Muscle of arm (tissue), 12 donors: ENCODE results near the gene BDNF. TPM values are rescaled to one million over a fixed set of nuclear protein-coding genes. Genes with fewer than 3 reads are reported as not detected.
"Not testable (repeated sequence)": the region's sequence is repeated elsewhere in the genome, so short reads cannot be mapped to it uniquely, and the experiment has no call there.

ENCODE experiments used
- DNase-seq: peaks from one replicate; pipeline ENCODE4 v3.0.0-alpha.2; 2013
- polyA plus RNA-seq, 12 donors: library from polyadenylated mRNA; unstranded; fragments of 120-200 nt; gene quantifications; one replicate each; pipeline ENCODE4 v1.2.1, GENCODE V29; 2013; ENCODE audit not compliant: insufficient read length in 12 of 12

BDNF gene
- polyA plus RNA-seq, 12 donors: 0.79 to 1.8 (median 1.4) TPM; not detected in 2

DNA sequence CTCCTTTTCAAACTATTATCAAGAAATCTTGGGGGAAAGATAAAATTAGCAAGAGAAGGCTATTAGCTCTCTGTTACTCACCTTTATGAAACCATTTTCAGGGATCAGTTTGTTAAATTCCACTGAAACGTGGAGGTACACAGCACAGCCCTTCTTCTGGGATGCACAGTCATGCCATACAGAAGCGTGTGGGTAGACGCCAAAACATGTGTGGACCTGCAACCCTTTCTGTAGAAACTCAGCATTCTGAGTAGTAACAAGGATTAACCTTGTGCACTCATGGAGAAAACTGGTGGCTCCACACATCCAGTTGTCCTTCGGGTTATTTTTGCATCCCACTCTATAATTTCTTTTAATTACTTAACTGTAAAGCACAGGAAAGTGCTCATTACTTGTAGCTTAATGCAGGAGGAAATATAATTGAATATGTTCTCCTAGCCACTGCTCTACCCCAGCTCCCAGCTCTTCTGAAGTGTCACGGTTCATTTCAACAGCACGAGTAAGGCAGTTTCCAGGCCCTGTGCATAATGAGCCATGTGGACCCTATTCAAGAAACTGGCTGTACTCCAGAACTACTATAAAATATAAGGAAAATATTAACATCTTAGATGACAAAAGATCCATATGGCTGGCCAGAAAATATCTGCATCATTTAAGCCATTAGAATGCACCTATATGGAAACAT lies 26.1 kb downstream of the BDNF start:
- no peak for DNase-seq

- DNase-seq: no peak
Measured at GRCh38 chr11:27672836-27673464, 27.3 kb downstream of the BDNF start.

- not testable (repeated sequence) for DNase-seq
Measured at GRCh38 chr11:27665508-27666101, 34.6 kb downstream of the BDNF start.

DNA sequence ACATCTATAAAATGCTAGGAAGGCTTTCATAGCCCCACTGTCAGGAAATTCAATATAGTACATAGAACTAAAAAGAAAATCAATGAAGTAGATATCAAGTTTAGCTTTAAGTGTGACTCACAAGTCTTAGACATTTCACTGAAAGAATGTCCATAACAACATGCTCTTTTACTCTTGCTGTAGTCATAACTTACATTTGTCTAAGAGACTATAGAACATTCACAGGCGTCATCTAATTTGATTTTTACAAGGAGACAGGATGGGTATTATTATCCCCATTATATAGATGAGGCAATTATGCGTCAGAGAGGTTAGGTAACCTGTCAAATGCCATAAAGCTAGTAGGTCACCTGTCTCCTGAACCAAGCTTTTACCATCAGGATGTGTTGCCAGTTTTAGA lies 36.9 kb downstream of the BDNF start:
- no peak for DNase-seq

DNA sequence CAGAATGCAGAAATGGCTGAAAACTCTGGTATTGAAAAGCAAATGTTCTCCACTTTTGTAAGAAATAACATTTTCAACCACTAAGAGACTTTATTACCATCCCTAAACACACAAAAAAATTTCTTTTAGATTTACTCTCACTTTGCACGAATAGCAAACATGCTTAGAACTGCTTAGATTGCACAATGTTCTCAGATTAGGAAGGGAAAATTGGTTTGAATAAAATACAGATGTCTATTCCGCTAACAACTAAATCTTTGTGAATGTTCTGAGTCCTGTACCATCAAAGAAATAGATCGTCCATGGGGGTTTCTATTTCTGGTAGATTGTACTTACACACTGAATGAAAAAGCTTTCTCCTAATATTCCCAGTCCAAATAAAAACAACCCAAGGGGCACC lies 40.1 kb downstream of the BDNF start:
- DNase-seq: no peak

DNA sequence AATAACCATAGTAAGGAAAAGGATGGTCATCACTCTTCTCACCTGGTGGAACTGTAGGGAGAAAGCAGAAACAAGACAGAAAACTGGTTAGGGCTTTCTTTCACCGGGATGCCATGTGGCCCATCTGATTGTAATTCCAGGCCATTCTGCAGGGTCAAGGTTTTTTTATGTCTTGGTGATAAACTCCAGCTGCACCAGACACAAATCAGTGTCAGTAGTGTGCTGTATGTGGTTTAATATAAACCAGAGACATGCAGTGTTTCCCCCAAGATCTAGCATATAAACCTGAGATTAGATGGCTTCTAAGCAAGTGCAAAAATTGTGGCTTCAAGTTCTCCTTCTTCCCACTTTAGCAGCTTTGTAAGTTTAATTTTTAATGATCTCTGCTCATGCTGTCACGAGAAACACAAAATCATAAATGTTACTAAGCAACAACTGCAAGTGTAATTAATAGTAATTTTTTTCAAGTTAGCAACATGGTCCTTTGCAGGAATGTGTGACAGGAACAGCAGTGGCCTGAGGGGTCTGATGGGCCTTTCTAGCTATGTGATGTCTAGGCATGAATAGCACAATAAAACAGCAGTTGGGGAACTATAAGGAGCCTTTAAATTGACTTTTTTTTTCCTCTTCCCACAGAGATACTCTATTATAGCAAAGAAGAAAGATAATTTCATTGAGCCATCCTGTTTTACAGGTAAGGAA lies 41.6 kb downstream of the BDNF start:
- no peak for DNase-seq

- DNase-seq: no peak
Measured at GRCh38 chr11:27656806-27657483, 43.3 kb downstream of the BDNF start.

GRCh38 chr11:27656320-27656719 lies 43.9 kb downstream of the BDNF start:
- DNase-seq: no peak

GRCh38 chr11:27653990-27654758 lies 46.1 kb downstream of the BDNF start:
- no peak for DNase-seq

- DNase-seq: no peak
Measured at GRCh38 chr11:27651711-27652110, 48.5 kb downstream of the BDNF start.

DNA sequence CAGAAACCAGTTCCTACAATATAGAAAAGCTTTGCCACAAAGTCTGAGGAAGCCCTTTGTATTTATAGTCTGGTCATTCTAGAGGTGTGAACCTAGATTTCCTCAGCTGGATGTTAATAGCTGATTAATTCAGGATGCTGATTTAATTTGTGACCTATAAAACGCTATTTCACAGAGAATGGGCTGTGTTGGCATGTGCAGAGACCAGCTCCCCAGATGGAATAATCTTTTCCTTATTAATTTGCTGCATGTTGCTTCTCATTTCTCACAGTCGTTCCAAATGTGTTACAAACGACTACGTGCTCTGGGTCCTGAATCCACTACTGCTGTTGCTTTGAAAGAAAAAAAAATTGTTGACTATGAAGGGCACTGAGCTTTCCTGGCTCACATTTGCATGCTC lies 49.3 kb downstream of the BDNF start:
- DNase-seq: no peak

- no peak for DNase-seq
Measured at GRCh38 chr11:27649800-27650199, 50.5 kb downstream of the BDNF start.

DNA sequence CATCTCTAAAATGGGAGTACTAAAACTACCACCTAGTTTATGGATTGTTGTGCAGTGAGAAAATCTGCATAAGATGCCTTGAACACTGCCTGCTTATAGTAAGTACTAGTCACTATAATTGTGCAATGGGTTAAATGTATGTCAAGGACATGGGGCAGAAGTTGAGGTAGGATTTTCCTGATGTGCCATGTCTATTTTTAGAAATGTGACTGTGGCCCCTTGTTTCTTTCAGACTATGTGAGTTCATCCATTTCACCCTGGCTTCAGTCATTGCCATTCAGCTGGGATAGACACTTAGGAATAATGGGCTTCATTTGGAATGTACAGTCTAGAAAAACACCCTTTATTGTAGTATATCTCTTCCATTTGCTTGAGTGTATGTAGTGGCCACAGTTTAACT lies 51.4 kb downstream of the BDNF start:
- DNase-seq: no peak

GRCh38 chr11:27646051-27646818 lies 54.0 kb downstream of the BDNF start:
- DNase-seq: peak; percentile 7

DNA sequence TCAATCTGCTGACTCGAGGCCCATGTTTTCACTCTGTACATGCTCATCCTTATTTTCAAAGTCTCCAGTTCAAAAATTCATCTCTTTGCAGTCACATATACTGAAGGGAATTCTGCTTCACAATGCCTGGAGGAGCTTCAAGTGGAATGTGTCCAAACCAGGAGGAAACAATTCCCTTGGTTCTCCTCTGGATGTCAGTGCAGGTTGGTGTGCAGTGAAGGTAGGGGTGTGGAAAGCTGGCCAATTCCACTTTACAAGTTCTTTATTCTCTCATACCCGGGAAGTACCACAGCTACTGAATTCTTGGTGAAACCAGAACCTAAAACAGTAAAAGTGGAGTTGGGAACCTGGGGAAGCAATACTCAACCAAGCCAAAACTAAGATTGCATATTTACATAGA lies 57.3 kb downstream of the BDNF start:
- DNase-seq: no peak

DNA sequence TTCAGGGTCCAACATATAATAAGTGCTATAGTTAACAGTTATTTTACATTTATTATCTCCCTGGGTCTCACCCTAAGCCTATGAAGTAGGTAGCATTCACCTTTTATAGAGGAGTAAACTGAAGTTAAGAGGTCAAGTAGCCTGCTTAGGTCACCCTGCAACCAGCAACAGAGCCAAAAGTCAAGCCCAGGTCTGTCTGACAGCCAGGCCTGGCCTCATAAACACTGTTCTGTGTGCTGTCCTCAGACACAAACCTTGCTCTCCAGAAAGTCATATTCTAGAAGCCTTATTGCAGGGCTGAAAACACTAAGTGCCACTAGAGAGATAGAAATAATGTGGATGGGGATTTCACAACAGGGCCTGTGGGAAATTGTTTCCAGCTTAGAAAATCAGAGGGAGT lies 59.3 kb downstream of the BDNF start:
- DNase-seq: no peak

DNA sequence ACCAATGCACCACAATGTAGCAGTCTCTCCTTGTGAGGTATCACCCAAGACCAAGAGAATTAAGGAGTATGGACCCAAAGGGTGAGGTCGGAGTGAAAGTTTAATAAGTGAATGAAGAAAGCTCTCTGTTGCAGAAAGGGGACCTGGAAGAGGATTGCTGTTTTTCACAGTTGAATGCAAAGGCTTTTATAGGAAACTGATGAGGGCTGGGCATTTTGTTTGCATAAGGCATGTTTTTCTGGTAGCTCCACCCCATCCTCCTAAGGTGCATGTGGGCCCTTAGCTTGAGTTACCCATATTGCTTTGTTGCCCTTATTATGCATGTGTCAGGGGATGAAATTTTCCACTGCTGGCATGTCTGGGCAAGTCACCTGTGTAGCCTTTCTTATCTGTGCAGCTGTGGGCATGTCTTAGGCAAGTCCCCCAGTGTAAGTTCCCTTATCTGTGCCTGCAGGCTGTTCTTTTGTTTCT lies 64.7 kb downstream of the BDNF start:
- no peak for DNase-seq

DNA sequence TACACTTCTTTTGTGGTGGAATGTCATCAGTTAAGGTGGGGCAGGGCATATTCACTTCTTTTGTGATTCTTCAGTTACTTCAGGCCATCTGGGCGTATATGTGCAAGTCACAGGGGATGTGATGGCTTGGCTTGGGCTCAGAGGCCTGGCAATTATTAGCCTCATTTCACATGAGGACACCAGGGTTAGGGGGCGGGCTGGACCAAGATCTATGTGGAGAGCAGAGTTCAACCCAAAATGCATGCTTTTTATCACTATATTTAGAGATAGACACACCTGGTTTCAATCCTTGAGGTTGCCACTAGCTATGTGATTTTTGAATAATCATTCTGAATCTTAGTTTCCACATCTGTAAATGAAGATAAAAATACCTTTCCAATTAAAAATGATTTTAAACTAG lies 65.5 kb downstream of the BDNF start:
- DNase-seq: not testable (repeated sequence)

DNA sequence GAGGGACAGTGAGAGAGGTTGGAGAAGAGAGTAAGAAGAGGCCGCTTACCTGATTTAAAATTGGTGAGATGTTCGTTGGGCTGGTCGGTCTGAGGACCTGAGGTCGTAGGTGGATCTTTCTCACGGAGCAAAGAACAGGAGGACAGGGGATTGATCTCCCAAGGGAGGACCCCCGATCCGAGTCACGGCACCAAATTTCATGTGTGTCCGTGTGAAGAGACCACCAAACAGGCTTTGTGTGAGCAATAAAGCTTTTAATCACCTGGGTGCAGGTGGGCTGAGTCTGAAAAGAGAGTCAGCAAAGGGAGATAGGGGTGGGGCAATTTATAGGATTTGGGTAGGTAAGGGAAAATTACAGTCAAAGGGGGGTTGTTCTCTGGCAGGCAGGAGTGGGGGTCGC lies 66.0 kb downstream of the BDNF start:
- DNase-seq: not testable (repeated sequence)

DNA sequence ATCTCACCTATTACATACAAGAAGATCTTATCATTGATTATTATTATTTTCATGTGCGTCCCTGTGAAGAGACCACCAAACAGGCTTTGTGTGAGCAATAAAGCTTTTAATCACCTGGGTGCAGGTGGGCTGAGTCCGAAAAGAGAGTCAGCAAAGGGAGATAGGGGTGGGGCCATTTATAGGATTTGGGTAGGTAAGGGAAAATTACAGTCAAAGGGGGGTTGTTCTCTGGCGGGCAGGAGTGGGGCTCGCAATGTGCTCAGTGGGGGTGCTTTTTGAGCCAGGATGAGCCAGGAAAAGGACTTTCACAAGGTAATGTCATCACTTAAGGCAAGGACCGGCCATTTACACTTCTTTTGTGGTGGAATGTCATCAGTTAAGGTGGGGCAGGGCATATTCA lies 71.2 kb downstream of the BDNF start:
- DNase-seq: not testable (repeated sequence)
